ENCODE results near the gene PLEKHH3.

The PLEKHH3 gene

GRCh38 chr17:42676424-42677011 is at the start of gene PLEKHH3:
PLEKHH3 (minus strand) TSS chr17:42676994; CDS start chr17:42676563, 431 bp downstream.
- DNase-seq = peak in 1 of 2 experiments; percentile 47

DNA sequence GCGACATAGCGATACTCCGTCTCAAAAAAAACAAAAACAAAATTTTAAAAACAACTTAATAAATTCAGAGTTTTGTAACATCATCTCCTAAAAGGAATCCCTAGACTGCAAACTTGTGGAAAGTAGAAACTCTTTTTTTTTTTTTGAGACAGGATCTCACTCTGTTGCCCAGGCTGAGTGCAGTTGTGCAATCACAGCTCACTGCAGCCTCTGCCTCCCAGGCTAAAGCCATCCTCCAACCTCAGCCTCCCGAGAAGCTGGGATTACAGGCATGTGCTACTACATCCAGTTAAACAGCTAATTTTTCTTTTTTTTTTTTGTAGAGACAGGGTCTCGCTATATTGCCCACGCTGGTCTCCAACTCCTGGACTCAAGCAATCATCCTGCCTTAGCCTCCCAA is 48.3 kb upstream of the PLEKHH3 start:
- no peak for DNase-seq

GRCh38 chr17:42723636-42724035 is 46.8 kb upstream of the PLEKHH3 start:
- no peak for DNase-seq

DNA sequence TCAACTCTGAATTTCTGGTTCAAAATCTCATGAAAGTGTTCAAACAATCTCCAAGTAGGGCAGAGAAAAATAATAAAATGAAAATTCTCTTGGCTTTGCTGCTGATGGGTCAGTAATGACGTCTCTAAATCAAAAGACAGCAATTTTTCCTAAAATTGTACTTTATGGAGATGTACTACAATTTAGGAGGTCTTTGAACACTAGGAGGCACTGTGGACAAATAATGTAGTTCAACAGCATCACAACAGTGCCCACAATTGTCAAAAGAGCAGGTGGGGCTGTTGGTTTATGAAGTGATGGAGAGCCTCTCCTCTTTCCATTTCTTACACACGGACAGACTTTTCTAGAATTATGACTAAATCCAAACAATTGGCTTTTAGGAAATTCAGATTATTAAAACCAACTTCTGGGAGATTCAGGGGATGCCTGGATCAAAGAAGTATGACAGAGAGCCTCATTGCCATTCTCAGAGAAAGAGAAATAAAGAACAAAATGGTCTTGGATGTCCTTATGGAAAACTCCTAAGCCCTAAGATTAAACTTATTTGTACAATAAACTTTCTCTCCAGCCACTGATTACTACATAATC is 44.3 kb upstream of the PLEKHH3 start:
- peak in 1 of 2 experiments; percentile 8 for DNase-seq

DNA sequence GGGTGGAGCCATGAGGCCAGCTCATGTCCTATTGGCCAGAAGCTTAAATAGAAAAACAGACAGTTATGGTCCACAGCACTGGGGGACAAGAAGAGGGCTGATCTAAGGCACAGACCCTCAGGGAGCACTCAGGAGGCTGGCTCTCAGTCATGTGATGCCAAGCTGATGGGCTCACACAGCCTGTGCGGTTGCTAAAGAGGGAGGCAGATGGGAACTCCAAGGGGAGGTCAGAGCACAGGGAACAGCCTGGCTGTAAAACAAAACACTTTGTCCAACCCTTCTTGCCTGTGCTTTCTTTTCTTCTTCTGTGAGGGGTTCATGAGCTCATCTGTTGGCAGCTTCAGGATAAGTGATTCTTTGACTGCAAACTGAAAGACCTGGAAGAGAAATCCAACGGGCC is 32.8 kb upstream of the PLEKHH3 start:
- DNase-seq = no peak

DNA sequence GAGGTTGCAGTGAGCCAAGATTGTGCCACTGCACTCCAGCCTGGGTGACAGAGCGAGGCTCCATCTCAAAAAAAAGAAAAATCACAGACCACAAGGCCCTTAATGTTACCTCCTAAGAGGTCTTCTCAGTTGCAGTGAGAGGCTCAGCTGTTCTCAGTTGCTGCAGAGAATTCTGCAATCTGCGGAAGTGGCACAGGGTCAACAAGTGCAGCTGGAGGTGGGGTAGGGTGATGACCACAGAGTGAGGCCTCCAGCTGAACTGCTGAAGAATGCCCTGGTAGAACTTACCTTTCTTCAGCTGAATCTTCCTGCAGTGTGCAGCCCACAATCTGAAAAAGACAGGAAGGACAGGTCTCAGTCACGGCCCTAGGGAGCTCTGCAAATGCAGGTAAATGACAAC is 31.8 kb upstream of the PLEKHH3 start:
- DNase-seq = no peak

GRCh38 chr17:42706732-42707131 is 29.9 kb upstream of the PLEKHH3 start:
- DNase-seq = no peak

DNA sequence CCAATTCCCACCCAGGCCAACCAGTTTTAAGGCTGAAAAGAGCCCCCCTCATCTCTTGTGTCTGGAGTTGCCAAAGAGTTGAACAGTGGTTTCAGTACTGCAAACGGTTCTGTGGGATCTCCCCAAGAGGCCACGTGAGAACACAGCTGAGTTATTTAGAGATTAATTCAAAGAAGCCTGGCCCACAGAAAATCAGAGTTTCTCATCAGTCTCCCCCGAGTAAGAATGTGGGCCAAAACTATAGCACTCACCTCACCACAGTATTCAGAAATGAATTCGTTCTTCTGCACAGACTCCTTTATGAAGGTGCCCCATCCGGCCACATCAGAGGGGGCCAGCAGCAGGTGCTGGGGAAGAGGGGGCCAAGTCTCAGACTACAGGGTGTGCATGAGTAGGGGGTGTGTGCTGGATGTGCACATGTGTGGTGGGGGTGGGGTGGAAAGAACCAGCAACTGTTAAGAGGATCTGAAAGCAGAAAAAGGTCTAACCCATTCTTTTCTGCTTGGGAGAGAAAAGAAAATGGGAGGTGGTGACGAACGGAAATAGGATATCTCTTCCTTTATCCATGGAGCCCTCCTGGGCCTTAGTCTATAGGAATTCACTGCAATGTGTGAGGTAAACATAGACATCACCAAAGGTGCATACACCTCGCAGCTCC is 28.2 kb upstream of the PLEKHH3 start:
- DNase-seq = no peak

- no peak for DNase-seq
Measured at GRCh38 chr17:42704490-42704836, 27.7 kb upstream of the PLEKHH3 start.

DNA sequence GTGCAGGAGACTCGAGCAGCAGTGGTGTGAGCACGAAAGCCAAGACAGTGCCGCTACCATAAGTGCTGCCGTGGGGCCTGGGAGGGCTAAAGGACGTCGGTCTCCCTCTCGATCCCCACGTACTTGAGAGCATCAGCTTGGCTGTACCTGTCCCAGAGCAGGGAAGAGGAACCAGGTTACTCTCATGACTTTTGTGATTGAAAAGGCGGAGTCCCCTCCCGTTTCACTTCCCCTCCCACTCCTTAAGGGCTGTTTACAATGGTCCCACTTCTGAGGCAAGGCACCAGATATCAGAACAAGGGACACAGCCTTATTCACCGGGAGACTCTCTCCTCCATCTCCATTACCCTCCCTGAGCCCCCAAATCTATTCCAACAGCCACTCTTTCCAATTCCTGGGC is 25.7 kb upstream of the PLEKHH3 start:
- no peak for DNase-seq

DNA sequence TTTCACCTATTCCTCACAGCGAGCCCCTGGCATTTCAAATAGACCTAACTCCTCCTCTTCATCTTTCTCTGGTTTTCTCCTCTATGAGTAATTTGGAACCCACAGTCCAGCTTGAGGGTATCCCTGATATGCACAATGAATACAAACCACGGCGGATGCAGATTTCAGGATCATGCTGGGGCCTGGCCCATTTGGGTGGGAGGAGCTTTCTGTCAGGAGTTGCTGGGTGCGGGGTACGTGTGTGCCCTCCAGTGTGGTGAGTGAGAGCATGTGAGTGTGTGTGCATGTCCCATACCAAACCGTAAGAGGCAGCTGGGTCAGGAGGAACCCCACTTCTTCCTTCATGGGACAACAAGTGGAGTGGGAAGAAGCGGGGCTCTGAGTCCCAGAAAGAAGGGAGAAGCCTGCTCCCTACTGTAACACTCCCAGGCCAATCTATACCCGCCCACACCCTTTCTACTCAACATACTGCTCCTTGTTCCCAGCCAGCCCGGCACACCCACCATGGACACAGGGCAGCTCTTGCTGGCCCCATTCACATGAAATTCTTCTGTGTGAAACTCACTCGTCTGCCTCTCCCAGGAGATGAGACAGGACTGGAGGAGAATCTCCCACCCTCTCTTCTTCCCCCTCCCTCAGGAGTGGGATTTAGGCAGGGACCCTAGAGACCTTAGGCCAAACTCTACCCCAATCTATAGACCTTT is 23.9 kb upstream of the PLEKHH3 start:
- DNase-seq = no peak

DNA sequence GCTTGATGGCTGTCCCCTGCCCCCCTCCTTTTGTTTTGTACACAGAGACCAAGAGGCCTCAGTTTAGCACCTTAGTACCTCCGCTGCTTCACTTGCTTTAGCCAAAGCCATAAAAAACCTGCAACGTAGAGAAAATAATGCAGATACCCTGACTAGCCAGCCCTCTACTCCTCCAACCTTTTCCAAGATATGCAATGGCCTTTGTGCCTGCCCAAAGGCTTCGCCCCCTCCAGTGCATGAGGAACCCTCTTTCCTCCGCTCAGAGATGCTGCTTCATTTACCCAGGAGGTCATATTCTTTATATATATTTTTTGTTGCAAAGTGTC is 22.6 kb upstream of the PLEKHH3 start:
- no peak for DNase-seq

DNA sequence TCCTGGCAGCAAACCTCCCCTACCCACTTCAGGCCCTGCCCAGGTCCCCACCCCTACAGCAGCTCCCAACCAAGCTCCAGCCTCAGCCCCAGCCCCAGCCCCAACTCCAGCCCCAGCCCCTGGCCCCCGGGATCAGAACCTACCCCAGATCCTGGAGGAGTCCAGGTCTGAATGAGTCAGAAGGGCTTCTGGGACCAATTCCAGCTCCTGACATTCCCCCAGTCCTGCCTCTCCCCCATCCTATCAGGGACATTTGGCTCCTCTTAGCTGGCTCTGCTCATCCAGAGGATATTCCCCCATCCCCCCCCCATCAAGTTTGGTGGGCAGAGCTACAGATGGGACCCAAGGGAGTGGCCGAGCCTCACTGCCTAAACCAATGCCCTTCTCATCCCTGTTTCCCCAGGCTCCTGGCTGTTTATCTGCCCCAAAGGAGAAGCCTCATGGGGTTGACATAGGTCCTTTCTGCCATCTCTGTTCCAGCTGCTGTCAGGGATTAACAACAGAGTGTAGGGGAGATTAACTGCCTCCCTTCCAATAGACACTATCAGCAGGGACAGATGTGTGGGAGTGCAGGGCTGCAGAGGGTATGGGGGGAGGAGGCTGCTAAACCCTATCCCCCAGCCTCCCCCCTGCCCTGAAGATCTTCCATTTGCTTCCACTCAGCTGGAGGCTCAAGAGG is 22.1 kb upstream of the PLEKHH3 start:
- peak in 1 of 2 experiments; percentile 24 for DNase-seq

- no peak for DNase-seq
Measured at GRCh38 chr17:42697108-42697811, 20.5 kb upstream of the PLEKHH3 start.

- DNase-seq = no peak
Measured at GRCh38 chr17:42695500-42695899, 18.7 kb upstream of the PLEKHH3 start.

DNA sequence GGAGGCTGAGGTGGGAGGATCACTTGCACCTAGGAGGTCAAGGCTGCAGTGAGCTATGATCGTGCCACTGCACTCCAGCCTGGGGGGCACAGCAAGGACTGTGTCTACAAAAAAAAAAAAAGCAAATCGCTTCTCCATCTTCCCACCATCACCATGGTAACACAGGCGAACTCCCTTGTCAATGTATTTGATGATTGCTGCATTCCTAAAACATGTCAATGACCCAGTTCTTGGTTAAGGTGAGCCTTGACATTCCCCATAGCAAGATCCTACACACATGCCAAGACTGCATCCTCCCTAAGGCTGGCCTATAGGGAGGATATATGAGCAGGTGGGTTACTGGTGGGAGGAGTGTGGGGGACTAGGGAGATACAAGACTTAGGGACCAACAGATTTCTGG is 17.7 kb upstream of the PLEKHH3 start:
- no peak for DNase-seq

DNA sequence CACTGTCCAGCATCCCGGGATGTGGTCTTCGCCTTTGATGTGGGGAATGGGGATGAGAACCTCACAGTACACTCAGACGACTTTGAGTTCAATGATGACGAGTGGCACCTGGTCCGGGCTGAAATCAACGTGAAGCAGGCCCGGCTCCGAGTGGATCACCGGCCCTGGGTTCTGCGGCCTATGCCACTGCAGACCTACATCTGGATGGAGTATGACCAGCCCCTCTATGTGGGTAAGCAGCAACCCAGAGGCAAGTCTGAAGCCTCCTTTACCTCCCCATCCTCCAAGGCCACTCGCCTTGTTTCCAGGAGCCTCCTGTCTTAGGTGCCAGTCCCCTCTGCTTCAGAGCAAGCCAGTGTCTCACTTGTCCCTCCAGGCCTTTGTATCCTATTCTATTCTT is 15.7 kb upstream of the PLEKHH3 start:
- no peak for DNase-seq

- no peak for DNase-seq
Measured at GRCh38 chr17:42691021-42691545, 14.3 kb upstream of the PLEKHH3 start.

GRCh38 chr17:42690596-42690995 is 13.8 kb upstream of the PLEKHH3 start:
- DNase-seq = no peak

DNA sequence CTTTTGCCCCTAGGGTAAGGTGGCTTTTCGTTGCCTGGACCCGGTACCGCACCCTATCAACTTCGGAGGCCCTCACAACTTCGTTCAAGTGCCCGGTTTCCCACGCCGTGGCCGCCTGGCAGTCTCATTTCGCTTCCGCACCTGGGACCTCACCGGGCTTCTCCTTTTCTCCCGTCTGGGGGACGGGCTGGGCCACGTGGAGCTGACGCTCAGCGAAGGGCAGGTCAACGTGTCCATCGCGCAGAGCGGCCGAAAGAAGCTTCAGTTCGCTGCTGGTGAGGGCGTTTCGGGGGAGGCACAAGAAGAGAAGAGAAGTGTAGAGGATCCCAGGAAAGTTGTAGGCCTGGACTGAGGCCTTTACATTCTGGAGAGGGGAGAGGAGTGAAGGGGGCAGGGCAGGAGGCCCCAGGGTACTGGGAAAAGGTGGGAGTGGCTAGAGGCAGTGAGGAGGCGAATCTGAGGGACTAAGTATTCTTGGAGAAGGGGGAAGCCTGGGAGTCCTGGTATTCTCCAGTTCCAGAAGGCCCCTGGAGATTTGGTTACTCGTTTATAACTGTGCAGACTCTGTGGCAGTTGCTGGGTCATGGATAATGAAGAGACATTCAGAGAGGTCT is 11.0 kb upstream of the PLEKHH3 start:
- no peak for DNase-seq

DNA sequence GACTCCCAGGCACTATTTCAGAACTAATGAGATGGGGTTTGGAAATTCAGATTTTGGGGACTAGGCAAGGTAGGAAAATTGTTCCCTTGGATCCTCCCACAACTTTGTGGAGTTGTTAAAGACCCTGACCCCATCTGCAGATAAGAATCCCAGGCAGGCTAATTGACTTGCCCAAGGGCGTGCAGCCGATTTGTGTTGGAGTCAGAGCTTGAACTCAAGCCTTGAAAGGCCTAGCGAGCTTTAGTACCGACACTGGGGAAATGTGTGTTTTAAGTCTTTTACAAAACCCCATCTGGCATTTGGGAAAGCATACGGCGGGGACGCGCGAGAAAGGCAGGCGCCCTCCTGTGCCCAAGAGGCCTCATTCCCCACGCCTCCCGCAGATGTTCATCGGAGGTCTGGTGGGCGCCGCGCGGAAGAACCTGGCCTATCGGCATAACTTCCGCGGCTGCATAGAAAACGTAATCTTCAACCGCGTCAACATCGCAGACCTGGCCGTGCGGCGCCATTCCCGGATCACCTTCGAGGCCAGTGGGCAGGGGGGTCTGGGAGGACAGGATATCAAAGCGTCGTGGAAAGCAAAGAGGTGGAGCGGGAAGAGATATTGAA is 9.8 kb upstream of the PLEKHH3 start:
- no peak for DNase-seq

DNA sequence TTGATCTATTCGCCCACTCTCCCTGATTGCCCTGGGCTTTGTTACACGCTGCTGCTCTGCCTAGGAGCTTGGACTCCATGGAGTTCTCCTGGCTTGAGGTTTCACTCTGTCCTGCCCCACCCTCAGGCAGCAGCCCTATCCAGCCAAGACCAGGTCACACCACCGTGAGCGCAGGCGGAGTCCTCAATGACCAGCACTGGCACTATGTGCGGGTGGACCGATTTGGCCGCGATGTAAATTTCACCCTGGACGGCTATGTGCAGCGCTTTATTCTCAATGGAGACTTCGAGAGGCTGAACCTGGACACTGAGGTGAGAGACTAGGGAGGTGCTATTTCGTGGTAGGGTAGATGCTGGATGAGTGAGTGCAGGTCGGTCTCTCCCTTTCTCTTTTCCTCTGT is 9.0 kb upstream of the PLEKHH3 start:
- no peak for DNase-seq

Data from NCI-H187 (cell line).